ENCODE results near the gene PI4KB.
"Not testable (repeated sequence)": the region's sequence is repeated elsewhere in the genome, so short reads cannot be mapped to it uniquely, and the experiment has no call there.

The PI4KB gene

DNA sequence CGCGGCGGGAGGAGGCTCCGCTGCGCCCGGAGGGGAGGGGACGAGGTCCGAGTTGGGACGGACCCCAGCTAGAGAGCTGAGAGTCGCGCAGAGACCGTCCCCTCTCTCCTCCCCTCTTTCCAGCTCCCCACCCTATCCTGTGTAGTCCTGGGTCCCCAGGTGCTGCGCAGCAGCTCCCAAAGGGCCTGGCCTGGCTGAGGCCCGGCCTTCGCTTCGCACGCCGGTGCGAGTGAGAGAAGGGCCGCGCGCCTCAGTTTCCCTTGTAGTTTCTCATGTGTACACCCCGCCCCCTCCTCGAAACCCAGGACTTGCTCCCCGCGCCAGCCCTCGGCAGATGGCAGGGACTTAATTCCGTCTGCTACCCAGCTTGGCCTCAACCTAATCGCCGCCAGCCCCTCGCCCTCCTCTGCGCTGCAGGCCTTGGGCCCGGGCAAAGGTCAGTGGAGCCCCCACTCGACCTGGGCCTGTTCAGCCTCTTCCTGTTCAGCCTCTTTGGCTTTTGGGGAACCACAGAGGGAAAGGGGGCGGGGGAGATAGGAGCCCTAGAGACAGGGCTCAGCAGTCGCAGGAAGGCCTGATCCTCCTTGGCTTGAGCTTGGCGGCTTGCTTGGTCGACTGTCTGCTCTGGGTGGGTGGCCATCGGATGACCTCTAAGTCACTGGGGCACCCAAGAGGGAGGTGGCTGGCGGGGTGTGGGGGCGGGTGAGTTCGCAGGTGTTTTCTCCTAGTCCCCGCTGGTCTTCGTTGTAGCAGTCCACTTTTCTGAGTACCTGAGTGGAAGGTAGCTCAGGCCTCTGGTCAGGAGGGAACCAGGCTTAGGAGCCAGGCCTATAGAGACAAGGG, 44.1 kb downstream of the PI4KB start:
- H3K4me3 ChIP-seq (ENCODE audit: low read depth in 1 of 2, low read length in 1 of 2) = peak overlapping the region; percentile 89 to 95
- no peaks in the 10 kb centered on the region for H3K9me3 ChIP-seq
- TF ChIP-seq, protein P1, sequence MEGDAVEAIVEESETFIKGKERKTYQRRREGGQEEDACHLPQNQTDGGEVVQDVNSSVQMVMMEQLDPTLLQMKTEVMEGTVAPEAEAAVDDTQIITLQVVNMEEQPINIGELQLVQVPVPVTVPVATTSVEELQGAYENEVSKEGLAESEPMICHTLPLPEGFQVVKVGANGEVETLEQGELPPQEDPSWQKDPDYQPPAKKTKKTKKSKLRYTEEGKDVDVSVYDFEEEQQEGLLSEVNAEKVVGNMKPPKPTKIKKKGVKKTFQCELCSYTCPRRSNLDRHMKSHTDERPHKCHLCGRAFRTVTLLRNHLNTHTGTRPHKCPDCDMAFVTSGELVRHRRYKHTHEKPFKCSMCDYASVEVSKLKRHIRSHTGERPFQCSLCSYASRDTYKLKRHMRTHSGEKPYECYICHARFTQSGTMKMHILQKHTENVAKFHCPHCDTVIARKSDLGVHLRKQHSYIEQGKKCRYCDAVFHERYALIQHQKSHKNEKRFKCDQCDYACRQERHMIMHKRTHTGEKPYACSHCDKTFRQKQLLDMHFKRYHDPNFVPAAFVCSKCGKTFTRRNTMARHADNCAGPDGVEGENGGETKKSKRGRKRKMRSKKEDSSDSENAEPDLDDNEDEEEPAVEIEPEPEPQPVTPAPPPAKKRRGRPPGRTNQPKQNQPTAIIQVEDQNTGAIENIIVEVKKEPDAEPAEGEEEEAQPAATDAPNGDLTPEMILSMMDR (IDR thresholded peaks at IDR 0.05) = no peak
- H3K4me1 ChIP-seq (ENCODE audit: control insufficient read depth in 1 of 2, insufficient read depth in 1 of 2, low read depth in 1 of 2, low read length in 1 of 2) = peaks cover 51 to 54% of the 10 kb centered on the region in 2 experiments
- H3K27me3 ChIP-seq = no peaks in the 10 kb centered on the region
- peak overlapping the region; percentile 98 for H3K27ac ChIP-seq
- H3K36me3 ChIP-seq = peaks cover 31% of the 10 kb centered on the region

DNA sequence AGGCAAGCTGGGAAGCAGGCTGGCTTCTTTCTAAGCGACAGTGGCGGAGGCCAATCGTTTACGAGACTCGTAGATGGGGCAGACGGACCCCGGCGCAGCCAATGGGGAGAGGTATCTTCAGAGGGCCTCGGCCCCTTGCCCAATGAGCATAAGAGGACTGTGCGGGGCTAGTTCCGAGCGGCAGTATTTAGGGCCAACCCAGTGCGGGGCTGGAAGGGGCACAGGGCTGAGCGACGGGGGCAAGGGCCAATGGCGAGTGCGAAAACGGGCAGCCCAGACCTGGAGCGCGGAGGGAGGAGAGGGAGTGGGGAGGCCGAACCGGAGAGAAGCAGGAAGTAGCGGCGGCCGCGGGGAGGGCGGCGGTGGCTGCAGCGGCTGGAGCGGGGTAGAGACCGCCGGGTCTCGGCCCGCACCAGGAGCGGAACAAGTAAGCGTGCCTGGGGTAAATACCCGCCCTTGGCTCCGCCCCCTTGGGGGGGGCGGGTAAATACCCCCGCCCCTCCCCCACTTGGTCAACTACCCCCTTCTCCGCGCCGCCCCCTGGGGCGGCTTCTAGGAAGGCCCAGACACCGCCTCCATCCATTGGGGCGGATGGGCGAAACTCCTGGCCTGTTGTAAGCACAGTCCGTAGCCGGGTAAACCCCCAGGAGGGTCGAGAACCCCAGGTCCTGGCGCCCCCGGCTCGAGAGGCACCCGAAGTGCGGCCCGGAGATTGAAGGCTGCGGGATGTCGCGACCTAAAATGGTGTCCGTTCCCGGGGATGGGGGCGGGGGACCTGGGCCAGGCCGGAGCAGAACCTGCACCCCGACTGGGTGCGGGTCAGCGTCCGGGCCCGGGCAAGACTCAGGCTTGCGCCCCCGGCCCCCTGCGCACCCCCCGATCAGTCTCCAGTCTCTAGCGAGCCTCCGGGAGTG, 45.0 kb downstream of the PI4KB start, which contains the start of gene ZNF687:
ZNF687 (plus strand) TSS at position 331 of the 914 bp plus-strand sequence. CDS start 3,993 bp downstream, outside the sequence.
- H3K4me1 ChIP-seq (ENCODE audit: control insufficient read depth in 1 of 2, insufficient read depth in 1 of 2, low read depth in 1 of 2, low read length in 1 of 2) = peaks cover 60 to 63% of the 10 kb centered on the region in 2 experiments
- no peaks in the 10 kb centered on the region for H3K9me3 ChIP-seq
- peak within 1 kb of the TSS; percentile 89 to 95 for H3K4me3 ChIP-seq (ENCODE audit: low read depth in 1 of 2, low read length in 1 of 2)
- peak within 1 kb of the TSS; percentile 98 for H3K27ac ChIP-seq
- TF ChIP-seq, protein P1 (IDR thresholded peaks at IDR 0.05) = peak; percentile 13
- no peaks in the 10 kb centered on the region for H3K27me3 ChIP-seq
- H3K36me3 ChIP-seq = peaks cover 23% of the 10 kb centered on the region

DNA sequence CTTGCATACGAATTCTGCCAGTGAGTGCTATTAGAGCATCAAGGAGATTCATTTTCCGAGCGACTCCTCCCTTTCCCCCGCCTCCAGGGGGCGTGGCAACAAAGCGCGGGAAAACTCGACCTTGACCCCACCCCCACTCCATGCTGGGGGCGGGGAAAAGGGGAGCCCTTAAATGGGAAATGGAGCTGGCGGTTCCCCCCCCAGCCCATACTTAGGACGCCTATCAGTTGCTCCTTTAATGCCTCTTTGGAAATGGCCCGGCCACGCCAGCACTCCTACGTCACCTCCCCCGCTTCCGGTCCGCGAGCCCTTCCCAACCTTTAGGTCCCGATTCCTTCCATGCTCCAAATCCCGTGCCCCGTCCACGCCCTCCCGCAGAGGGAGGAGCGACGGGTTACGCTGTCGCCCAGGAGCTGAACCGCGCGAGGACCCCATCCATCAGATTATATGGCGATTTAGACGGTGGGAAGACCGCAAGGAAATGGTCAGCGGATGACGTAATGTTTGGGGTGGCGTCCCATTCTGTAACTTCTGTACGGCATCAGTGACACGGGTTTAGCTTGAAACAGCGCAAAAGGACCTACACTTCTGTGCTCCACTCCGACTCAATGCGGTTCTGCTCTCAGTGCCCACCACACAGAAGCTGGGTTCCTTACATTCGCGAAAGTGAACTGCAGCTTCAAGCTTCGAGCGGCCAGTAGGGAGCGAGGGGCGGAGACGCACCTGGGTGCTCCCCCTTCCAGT, 45.8 kb downstream of the PI4KB start:
- Histone ChIP-seq H3K4me3 (ENCODE audit: low read depth in 1 of 2, low read length in 1 of 2) (peak overlapping the region; percentile 89 to 95), H3K27ac (peak overlapping the region; percentile 98), H3K9me3 (no peaks in the 10 kb centered on the region), H3K27me3 (no peaks in the 10 kb centered on the region), H3K36me3 (peaks cover 14% of the 10 kb centered on the region), H3K4me1 (ENCODE audit: control insufficient read depth in 1 of 2, insufficient read depth in 1 of 2, low read depth in 1 of 2, low read length in 1 of 2) (peaks cover 68 to 71% of the 10 kb centered on the region in 2 experiments)
- TF ChIP-seq, protein P1 (IDR thresholded peaks at IDR 0.05) = peak; percentile 17

DNA sequence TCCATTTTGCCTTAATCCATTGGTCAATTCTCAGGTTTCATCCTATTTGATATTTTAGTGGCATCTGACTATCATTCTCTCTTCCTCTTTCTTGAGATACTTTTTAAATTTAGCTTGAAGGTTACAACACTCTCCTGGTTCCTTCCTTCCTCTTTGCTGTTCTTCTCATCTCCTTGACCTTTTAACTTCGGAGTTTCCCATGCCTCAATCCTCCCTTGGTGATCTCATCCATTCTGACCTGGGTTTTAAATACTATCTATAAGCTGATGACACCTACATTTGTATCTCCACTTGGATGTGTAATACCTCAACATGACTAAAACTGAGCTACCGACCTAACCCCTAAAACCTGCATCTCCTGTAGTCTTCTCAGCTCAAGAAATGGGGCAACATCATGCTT, 50.0 kb downstream of the PI4KB start:
- Histone ChIP-seq H3K4me3 (ENCODE audit: low read depth in 1 of 2, low read length in 1 of 2) (peak overlapping the region; percentile 16 to 36), H3K4me1 (ENCODE audit: control insufficient read depth in 1 of 2, insufficient read depth in 1 of 2, low read depth in 1 of 2, low read length in 1 of 2) (peaks cover 68 to 72% of the 10 kb centered on the region in 2 experiments), H3K27ac (peak overlapping the region; percentile 82), H3K36me3 (peaks cover 7% of the 10 kb centered on the region), H3K9me3 (no peaks in the 10 kb centered on the region), H3K27me3 (no peaks in the 10 kb centered on the region)
- TF ChIP-seq, protein P1 (IDR thresholded peaks at IDR 0.05) = no peak

DNA sequence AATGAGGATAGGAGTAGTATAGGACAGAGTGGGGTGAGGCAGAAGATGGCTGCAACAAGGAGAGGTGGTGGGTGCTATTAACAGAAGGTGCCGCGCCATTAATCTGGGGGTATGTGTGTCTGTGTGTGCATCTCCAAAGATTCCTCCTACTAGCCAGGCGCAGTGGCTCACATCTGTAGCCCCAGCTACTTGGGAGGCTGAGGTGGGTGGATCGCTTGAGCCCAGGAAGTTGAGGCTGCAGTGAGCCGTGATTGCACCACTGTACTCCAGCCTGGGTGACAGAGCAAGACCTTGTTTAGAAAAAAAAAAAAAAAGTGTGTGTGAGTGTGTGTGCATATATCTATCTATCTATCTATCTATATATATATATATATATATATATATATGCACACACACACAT, 51.9 kb downstream of the PI4KB start:
- H3K4me1 ChIP-seq (ENCODE audit: control insufficient read depth in 1 of 2, insufficient read depth in 1 of 2, low read depth in 1 of 2, low read length in 1 of 2) = peaks cover 57% of the 10 kb centered on the region in 2 experiments
- not testable (repeated sequence) for H3K9me3 ChIP-seq, H3K36me3 ChIP-seq, H3K27ac ChIP-seq, H3K27me3 ChIP-seq
- peak overlapping the region in 1 of 2 experiments; percentile 36 for H3K4me3 ChIP-seq (ENCODE audit: low read depth in 1 of 2, low read length in 1 of 2)
